ENCODE measurements around the gene SAP30BP.

DNA sequence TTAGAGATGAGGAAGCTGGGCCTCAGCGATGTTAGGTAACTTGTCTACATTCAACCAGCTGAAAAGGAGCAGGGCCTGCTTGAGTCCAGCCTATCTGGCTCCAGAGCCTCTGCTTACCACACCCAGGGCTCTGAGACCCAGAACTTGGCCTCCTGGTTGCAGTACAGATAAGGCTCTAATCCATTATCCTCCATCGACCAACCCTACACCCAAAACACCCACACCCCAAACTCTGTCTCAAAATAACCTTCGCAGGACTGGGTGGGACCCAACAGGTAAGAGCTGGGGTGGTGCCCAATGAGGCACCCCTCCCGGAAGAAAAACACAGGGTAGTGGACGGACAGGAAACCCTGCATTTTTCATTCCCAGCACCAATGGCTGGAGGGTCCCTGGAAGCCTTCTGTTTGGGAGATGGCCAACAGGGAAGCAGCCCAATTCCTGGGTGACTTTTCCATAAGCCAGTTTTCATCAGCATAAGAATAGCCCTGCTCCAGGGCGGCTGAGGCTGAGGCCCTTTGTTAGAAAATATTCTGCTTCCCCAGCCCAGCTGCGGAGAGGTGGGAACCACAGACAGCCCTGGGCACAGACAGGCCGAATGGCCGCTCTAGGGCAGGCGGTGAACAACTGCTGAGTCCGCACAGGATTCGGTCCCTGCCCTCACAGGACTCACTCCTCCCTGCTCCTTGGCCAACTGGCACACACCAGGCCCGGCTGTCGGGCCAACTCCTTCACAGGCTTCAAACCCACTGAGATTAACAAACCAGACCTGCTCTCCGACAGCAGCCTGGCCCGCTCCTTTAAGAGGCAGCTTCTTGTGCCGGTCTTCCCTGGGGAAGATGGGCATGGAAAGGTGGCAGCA is 24.1 kb upstream of the SAP30BP start:
- TF ChIP-seq EZH2 (IDR thresholded peaks at IDR 0.05; ENCODE audit: low read depth): no peak
- TF ChIP-seq, protein P1, sequence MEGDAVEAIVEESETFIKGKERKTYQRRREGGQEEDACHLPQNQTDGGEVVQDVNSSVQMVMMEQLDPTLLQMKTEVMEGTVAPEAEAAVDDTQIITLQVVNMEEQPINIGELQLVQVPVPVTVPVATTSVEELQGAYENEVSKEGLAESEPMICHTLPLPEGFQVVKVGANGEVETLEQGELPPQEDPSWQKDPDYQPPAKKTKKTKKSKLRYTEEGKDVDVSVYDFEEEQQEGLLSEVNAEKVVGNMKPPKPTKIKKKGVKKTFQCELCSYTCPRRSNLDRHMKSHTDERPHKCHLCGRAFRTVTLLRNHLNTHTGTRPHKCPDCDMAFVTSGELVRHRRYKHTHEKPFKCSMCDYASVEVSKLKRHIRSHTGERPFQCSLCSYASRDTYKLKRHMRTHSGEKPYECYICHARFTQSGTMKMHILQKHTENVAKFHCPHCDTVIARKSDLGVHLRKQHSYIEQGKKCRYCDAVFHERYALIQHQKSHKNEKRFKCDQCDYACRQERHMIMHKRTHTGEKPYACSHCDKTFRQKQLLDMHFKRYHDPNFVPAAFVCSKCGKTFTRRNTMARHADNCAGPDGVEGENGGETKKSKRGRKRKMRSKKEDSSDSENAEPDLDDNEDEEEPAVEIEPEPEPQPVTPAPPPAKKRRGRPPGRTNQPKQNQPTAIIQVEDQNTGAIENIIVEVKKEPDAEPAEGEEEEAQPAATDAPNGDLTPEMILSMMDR (conservative IDR thresholded peaks at IDR 0.05): no peak

Measured in PC-9 (cell line).